MM.1S (cell line): ENCODE results near the gene SAMD4A.

ENCODE experiments used
- DNase-seq: peaks from one replicate; pipeline ENCODE4 v3.0.0-alpha.2; 2015
- H2AFZ ChIP-seq: fragments of 300-600 bp; sonication (generic); 2 replicates; pipeline ENCODE4 v1.6.0; 2016; ENCODE audit warnings: antibody characterized with exemption, low read length
- H3F3A ChIP-seq: fragments of 300-600 bp; sonication (generic); 2 replicates; pipeline ENCODE4 v1.6.1; 2016; ENCODE audit warnings: mild to moderate bottlenecking, antibody characterized with exemption, low read length, moderate library complexity, mixed read lengths; ENCODE audit not compliant: insufficient read depth
- H3K27ac ChIP-seq: fragments of 300-600 bp; sonication (generic); 2 replicates; pipeline ENCODE4 v1.5.1; 2016; ENCODE audit warnings: mild to moderate bottlenecking, low read length
- H3K27me3 ChIP-seq: fragments of 300-600 bp; sonication (generic); replicated peaks from 2 replicates; pipeline ENCODE4 v1.6.0; 2016; ENCODE audit warnings: low read length; ENCODE audit not compliant: insufficient read depth
- H3K36me3 ChIP-seq: fragments of 300-600 bp; sonication (generic); replicated peaks from 2 replicates; pipeline ENCODE4 v1.6.1; 2016; ENCODE audit warnings: mild to moderate bottlenecking, low read length, mixed read lengths; ENCODE audit not compliant: insufficient read depth
- H3K4me1 ChIP-seq: fragments of 300-600 bp; sonication (generic); 2 replicates; pipeline ENCODE4 v1.6.1; 2016; ENCODE audit warnings: low read length, mixed read lengths
- H3K4me2 ChIP-seq: fragments of 300-600 bp; sonication (generic); 2 replicates; pipeline ENCODE4 v1.6.0; 2016; ENCODE audit warnings: low read depth, low read length
- H3K4me3 ChIP-seq: fragments of 300-600 bp; sonication (generic); 2 replicates; pipeline ENCODE4 v1.5.1; 2016; ENCODE audit warnings: low read length, mixed read lengths
- H3K79me2 ChIP-seq: fragments of 300-600 bp; sonication (generic); 2 replicates; pipeline ENCODE4 v1.6.1; 2016; ENCODE audit warnings: mixed run types, low read length, mixed read lengths
- H3K9ac ChIP-seq: fragments of 300-600 bp; sonication (generic); 2 replicates; pipeline ENCODE4 v1.6.1; 2016; ENCODE audit warnings: low read length, mixed read lengths
- H3K9me2 ChIP-seq: fragments of 300-600 bp; sonication (generic); replicated peaks from 2 replicates; pipeline ENCODE4 v1.6.1; 2016; ENCODE audit warnings: mild to moderate bottlenecking, low read length, mixed read lengths; ENCODE audit not compliant: insufficient read depth
- H3K9me3 ChIP-seq: fragments of 300-600 bp; sonication (generic); replicated peaks from 2 replicates; pipeline ENCODE4 v1.6.1; 2016; ENCODE audit warnings: mild to moderate bottlenecking, low read length, mixed read lengths; ENCODE audit not compliant: insufficient read depth
- H4K20me1 ChIP-seq: fragments of 300-600 bp; sonication (generic); 2 replicates; pipeline ENCODE4 v1.6.1; 2016; ENCODE audit warnings: mild to moderate bottlenecking, low read length, moderate library complexity, mixed read lengths; ENCODE audit not compliant: insufficient read depth
- EZH2 ChIP-seq: fragments of 300-600 bp; sonication (generic); optimal IDR thresholded peaks from 2 replicates; pipeline ENCODE3; 2017; ENCODE audit warnings: low read depth, mild to moderate bottlenecking, antibody characterized with exemption, low read length, mixed read lengths
- EZH2phosphoT487 ChIP-seq: fragments of 300-600 bp; sonication (generic); IDR thresholded peaks from 2 replicates; pipeline ENCODE4 v1.6.1; 2018; ENCODE audit warnings: antibody characterized with exemption, low read length
- TF ChIP-seq, protein P1 (sequence below): fragments of 300-600 bp; sonication (generic); IDR thresholded peaks from 2 replicates; pipeline ENCODE4 v1.5.1; 2016; ENCODE audit warnings: antibody characterized with exemption, low read length, mixed read lengths

Gene SAMD4A

DNA sequence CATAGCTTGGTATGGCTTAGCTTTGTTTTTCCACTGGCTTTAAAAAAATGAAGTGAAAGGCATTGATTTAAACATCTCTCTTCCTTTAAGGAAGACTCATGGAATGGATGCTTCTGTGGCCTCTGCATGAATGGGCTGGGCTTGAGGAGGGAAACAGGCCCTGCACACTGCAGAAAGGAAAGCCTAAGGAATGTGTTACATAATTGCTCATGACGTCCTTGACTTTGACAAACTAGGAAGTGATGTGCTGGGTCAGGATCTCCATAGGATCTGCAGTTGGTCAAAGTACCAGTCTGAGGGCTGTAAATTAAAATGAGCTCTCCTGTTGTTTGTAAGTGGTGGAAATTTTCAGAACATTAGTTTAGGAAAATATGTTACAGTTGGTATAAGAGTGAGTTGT is 12.7 kb downstream of the SAMD4A start:
- no peak for DNase-seq
- Histone ChIP-seq H3K4me2 (no peak overlapping the region), H3K4me1 (no peaks in the 10 kb centered on the region), H3K27me3 (no peaks in the 10 kb centered on the region), H3K9me2 (no peaks in the 10 kb centered on the region), H2AFZ (no peak overlapping the region), H3K27ac (no peak overlapping the region), H3F3A (no peaks in the 10 kb centered on the region), H3K79me2 (no peaks in the 10 kb centered on the region), H3K4me3 (no peak overlapping the region), H4K20me1 (no peaks in the 10 kb centered on the region), H3K9me3 (no peaks in the 10 kb centered on the region), H3K36me3 (no peaks in the 10 kb centered on the region), H3K9ac (no peak overlapping the region)
- TF ChIP-seq EZH2phosphoT487 (no peak), EZH2 (no peak)
- TF ChIP-seq, protein P1, sequence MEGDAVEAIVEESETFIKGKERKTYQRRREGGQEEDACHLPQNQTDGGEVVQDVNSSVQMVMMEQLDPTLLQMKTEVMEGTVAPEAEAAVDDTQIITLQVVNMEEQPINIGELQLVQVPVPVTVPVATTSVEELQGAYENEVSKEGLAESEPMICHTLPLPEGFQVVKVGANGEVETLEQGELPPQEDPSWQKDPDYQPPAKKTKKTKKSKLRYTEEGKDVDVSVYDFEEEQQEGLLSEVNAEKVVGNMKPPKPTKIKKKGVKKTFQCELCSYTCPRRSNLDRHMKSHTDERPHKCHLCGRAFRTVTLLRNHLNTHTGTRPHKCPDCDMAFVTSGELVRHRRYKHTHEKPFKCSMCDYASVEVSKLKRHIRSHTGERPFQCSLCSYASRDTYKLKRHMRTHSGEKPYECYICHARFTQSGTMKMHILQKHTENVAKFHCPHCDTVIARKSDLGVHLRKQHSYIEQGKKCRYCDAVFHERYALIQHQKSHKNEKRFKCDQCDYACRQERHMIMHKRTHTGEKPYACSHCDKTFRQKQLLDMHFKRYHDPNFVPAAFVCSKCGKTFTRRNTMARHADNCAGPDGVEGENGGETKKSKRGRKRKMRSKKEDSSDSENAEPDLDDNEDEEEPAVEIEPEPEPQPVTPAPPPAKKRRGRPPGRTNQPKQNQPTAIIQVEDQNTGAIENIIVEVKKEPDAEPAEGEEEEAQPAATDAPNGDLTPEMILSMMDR = no peak

DNA sequence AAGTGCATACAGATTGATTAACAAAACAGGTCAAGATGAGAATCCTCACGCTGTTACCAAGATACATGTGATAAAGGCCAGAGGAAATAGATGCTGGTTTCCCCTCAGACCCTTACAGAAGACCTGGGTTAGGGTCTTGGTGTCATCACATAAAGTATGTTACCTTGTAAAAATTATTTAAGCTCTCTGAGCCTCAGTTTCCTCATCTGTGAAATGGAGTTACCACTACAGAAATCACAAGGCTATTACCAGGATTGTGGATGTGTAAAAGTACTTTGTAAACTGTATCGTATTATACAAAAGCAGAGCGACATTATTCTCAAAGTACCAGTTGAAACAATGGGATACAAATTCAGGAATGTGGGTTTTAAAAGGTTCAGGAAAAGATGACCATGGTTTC is 14.0 kb downstream of the SAMD4A start:
- Histone ChIP-seq H3F3A (no peaks in the 10 kb centered on the region), H3K27me3 (no peaks in the 10 kb centered on the region), H2AFZ (no peak overlapping the region), H3K36me3 (no peaks in the 10 kb centered on the region), H3K27ac (no peak overlapping the region), H3K4me1 (no peaks in the 10 kb centered on the region), H3K9me3 (no peaks in the 10 kb centered on the region), H4K20me1 (no peaks in the 10 kb centered on the region), H3K4me2 (no peak overlapping the region), H3K4me3 (no peak overlapping the region), H3K9me2 (no peaks in the 10 kb centered on the region), H3K9ac (no peak overlapping the region), H3K79me2 (no peaks in the 10 kb centered on the region)
- TF ChIP-seq, protein P1 = no peak
- TF ChIP-seq EZH2 = no peak
- TF ChIP-seq EZH2phosphoT487 = no peak
- DNase-seq = no peak

DNA sequence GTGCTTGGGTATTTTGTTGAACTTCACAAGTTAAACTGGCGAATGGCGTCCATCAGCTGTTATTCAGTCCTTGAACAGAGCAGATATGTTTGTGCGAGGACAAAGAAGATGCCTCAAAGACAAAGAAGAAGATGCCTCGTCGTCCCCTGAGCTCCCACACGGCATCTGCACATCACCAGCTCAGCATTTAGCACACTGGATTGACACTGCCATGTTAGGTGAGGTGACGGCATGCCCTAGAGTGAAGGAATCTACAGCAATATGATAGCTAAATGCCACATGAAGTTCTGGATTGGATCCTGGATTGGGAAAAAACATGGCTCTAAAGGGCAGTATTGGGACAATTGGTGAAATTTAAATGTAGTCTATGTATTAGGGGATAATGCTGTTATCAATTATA is 15.4 kb downstream of the SAMD4A start:
- no peak overlapping the region for H2AFZ ChIP-seq
- DNase-seq = no peak
- H3K9me2 ChIP-seq = no peaks in the 10 kb centered on the region
- no peak overlapping the region for H3K4me2 ChIP-seq
- no peak overlapping the region for H3K4me3 ChIP-seq
- TF ChIP-seq EZH2 (no peak), EZH2phosphoT487 (no peak)
- TF ChIP-seq, protein P1 = no peak
- no peaks in the 10 kb centered on the region for H3K9me3 ChIP-seq
- no peaks in the 10 kb centered on the region for H3K36me3 ChIP-seq
- H3K4me1 ChIP-seq = no peaks in the 10 kb centered on the region
- H3F3A ChIP-seq = no peaks in the 10 kb centered on the region
- no peak overlapping the region for H3K27ac ChIP-seq
- no peaks in the 10 kb centered on the region for H3K79me2 ChIP-seq
- H3K9ac ChIP-seq = no peak overlapping the region
- H4K20me1 ChIP-seq = no peaks in the 10 kb centered on the region
- no peaks in the 10 kb centered on the region for H3K27me3 ChIP-seq
